Effector memory CD4-positive, alpha-beta T cell (primary cell): ENCODE measurements around the gene CRYBA1.
"Not testable (repeated sequence)": the region's sequence is repeated elsewhere in the genome, so short reads cannot be mapped to it uniquely, and the experiment has no call there.

Source experiments
- DNase-seq, 3 donors: peaks; one replicate each; pipeline ENCODE4 v3.0.0-alpha.2; 2020
- H3K27ac ChIP-seq: 2 replicates; pipeline ENCODE4 v1.7.0; 2013; ENCODE audit warnings: mild to moderate bottlenecking, low read length, moderate library complexity; ENCODE audit not compliant: insufficient read depth, poor library complexity, severe bottlenecking
- H3K27me3 ChIP-seq: replicated peaks from 2 replicates; pipeline ENCODE4 v1.7.0; 2013; ENCODE audit warnings: mild to moderate bottlenecking, low read length; ENCODE audit not compliant: insufficient read depth, control insufficient read depth, poor library complexity, severe bottlenecking
- H3K36me3 ChIP-seq: 2 replicates; pipeline ENCODE4 v1.7.0; 2013; ENCODE audit warnings: mild to moderate bottlenecking, low read length, moderate library complexity; ENCODE audit not compliant: control insufficient read depth, insufficient read depth
- H3K4me1 ChIP-seq: 2 replicates; pipeline ENCODE4 v1.7.0; 2013; ENCODE audit warnings: low read length, mild to moderate bottlenecking; ENCODE audit not compliant: control insufficient read depth, insufficient read depth, poor library complexity, severe bottlenecking
- H3K4me3 ChIP-seq: 2 replicates; pipeline ENCODE4 v1.7.0; 2013; ENCODE audit warnings: low read length, low read depth, mild to moderate bottlenecking; ENCODE audit not compliant: insufficient read depth, poor library complexity, severe bottlenecking
- H3K9me3 ChIP-seq: 2 replicates; pipeline ENCODE4 v1.7.0; 2013; ENCODE audit warnings: mild to moderate bottlenecking, low read length, moderate library complexity; ENCODE audit not compliant: control insufficient read depth
- total RNA-seq, 3 donors: gene quantifications; one replicate each; lab custom pipeline; 2026; lab: John Stamatoyannopoulos, UW

CRYBA1 gene
- 0 reads per million in 3 donors for total RNA-seq

DNA sequence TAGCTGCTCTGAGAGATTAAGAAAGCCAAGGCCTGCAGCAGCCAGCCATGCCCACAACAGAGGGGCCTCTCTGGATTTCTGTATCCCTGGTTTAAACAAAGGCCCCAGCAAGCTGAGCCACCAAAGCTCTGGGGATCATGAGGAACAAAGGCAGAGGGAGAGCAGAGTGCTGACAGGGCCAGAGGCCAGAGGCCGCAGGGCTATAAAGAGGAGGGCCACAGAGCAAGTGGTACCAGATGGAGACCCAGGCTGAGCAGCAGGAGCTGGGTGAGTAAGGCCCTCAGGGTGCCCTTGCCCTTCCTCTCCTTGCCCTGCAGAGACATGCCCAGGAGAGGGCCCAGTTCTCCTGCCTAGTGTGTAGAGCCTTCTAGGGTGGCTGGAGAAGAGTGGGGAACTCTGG lies at the start of gene CRYBA1:
Gene CRYBA1 (plus strand): TSS at position 232 of the 400 bp plus-strand sequence. CDS start 5 bp downstream, at position 237.
- Histone ChIP-seq H3K9me3 (no peaks in the 10 kb centered on the region), H3K27ac (no peak within 1 kb of the TSS), H3K36me3 (no peaks in the 10 kb centered on the region), H3K4me1 (no peaks in the 10 kb centered on the region), H3K4me3 (no peak within 1 kb of the TSS), H3K27me3 (no peaks in the 10 kb centered on the region)
- no peak for DNase-seq

DNA sequence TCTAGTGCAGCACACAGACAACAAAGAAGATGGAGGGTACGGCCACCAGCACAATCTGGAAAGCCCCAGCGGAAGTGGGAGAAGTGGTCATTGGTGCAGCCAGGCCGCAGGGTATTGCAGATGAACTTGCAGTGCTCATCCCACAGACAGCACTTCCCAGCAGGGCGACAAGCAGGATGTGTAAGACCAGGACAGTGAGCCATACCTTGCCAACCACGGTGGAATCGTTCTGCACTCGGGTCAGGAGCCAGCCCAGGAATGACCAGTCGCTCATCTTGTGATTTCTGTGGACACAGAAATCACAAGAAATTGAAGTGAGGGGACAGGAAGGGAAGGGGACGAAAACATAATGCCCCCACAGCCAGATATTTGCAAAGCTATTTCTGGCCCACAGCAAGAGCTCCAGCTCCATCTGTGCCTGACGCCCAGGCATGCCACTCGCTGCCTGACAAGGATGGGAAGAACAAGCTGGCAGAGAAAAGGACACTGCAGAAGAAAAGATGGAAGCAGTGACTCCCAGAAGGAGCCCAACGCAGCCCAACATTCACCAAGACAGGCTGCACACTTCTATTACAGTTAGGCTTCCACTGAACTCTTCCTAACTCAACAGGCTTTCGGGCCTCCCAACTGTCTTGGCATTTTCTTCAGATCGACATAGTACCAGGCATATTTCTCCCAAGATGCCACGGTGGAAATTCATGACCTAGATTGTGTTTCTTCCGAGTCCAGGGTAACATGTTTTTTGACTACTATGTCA lies 49.0 kb upstream of the CRYBA1 start:
- Histone ChIP-seq H3K27ac (no peak overlapping the region), H3K4me1 (no peaks in the 10 kb centered on the region), H3K9me3 (no peaks in the 10 kb centered on the region), H3K4me3 (no peak overlapping the region), H3K36me3 (no peaks in the 10 kb centered on the region), H3K27me3 (no peaks in the 10 kb centered on the region)
- no peak for DNase-seq

GRCh38 chr17:29204068-29204804 lies 42.4 kb upstream of the CRYBA1 start:
- not testable (repeated sequence) for H3K4me3 ChIP-seq, DNase-seq, H3K9me3 ChIP-seq, H3K36me3 ChIP-seq, H3K4me1 ChIP-seq, H3K27ac ChIP-seq, H3K27me3 ChIP-seq

DNA sequence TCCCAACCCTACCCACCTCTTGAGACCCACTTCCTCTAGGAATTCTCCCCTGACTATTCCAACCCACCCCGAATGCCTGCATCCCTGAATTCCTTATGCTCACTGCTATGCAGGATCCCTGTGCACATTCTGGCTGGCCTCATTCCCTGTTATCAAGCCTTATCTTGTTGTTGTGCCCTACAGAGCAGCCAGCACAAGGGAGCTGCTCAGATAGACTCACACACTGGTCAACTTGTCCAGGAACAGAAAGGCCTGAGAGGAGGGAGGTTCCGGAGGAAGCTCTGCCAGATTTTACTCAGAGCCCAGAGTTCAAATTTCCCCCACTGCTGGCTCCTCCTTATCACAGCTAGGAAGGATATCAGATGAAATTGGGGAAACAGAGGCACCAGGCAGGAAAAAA lies 41.6 kb upstream of the CRYBA1 start:
- Histone ChIP-seq H3K9me3 (no peaks in the 10 kb centered on the region), H3K27me3 (no peaks in the 10 kb centered on the region), H3K36me3 (no peaks in the 10 kb centered on the region), H3K4me3 (no peak overlapping the region), H3K27ac (no peak overlapping the region), H3K4me1 (no peaks in the 10 kb centered on the region)
- DNase-seq: no peak

DNA sequence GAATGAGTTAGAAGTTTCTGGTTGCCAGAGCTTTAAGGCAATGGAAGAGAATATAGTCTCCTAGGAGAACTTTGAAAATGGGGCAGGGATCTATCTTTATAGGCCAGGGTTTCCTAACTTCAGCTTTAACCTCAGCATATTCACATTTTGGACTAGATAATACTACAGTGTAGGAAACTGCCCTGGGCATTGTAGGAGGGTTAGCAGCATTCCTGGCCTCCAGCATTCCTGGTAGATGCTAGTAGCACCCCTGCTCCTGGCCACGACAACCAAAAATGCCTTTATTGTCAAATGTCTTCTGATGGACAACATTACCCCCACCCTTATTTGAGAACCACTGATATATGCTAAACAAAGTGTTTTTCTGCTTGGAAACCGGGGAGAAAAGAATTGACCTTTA lies 38.7 kb upstream of the CRYBA1 start:
- Histone ChIP-seq H3K4me1 (no peaks in the 10 kb centered on the region), H3K36me3 (no peaks in the 10 kb centered on the region), H3K27me3 (no peaks in the 10 kb centered on the region), H3K27ac (no peak overlapping the region), H3K9me3 (no peaks in the 10 kb centered on the region), H3K4me3 (no peak overlapping the region)
- DNase-seq: no peak

GRCh38 chr17:29209073-29209472 lies 37.6 kb upstream of the CRYBA1 start:
- no peak for DNase-seq
- Histone ChIP-seq H3K4me1 (no peaks in the 10 kb centered on the region), H3K27ac (no peak overlapping the region), H3K9me3 (no peaks in the 10 kb centered on the region), H3K27me3 (no peaks in the 10 kb centered on the region), H3K36me3 (no peaks in the 10 kb centered on the region), H3K4me3 (no peak overlapping the region)

DNA sequence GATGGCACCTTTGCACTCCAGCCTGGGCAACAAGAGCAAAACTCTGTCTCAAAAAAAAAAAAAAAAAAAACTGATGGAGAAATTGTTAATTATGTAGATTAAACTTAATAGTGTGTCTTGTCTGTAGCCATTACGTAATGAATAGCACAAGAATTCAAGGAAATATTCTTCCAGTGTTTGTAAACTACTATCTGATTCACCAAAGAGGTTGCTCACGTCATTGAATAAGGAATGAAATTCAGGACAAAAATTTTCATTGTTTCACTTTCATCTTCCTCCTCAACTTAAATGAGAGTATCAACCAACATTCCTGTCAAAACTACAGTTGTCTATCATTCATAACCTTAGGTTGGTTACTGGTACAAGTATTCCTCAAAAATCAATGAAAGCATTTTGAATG lies 35.8 kb upstream of the CRYBA1 start:
- Histone ChIP-seq H3K4me3 (no peak overlapping the region), H3K27ac (no peak overlapping the region), H3K36me3 (no peaks in the 10 kb centered on the region), H3K27me3 (no peaks in the 10 kb centered on the region), H3K9me3 (no peaks in the 10 kb centered on the region), H3K4me1 (no peaks in the 10 kb centered on the region)
- no peak for DNase-seq

- no peak for DNase-seq
- H3K9me3 ChIP-seq: no peaks in the 10 kb centered on the region
- H3K27me3 ChIP-seq: no peaks in the 10 kb centered on the region
- no peaks in the 10 kb centered on the region for H3K4me1 ChIP-seq
- no peak overlapping the region for H3K4me3 ChIP-seq
- no peaks in the 10 kb centered on the region for H3K36me3 ChIP-seq
- H3K27ac ChIP-seq: no peak overlapping the region
Measured at GRCh38 chr17:29212094-29212631, 34.5 kb upstream of the CRYBA1 start.

DNA sequence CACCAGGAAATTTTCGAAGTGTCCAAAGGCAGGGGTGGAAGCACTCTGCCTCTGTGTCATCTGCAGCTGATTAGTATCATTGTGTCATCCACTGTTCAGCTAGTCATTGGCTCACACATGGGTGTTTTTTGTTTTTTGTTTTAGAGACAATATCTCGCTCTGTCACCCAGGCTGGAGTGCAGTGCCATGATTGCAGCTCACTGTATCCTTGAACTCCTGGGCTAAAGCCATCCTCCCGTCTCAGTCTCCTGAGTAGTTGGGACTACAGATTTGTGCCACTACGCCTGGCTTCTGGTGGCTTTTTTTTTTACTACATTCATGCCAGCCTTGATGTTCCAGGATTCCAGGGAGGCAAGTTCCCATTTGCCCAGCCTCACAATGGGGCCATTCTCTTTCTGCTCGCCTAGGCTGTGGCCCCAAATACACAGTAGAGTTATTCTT lies 34.0 kb upstream of the CRYBA1 start:
- Histone ChIP-seq H3K36me3 (no peaks in the 10 kb centered on the region), H3K4me3 (no peak overlapping the region), H3K4me1 (no peaks in the 10 kb centered on the region), H3K27me3 (no peaks in the 10 kb centered on the region), H3K9me3 (no peaks in the 10 kb centered on the region), H3K27ac (no peak overlapping the region)
- DNase-seq: no peak
